Prostate gland (tissue), 2 donors: Measurements from ENCODE around the gene TACC2.

Experiments used
- CTCF ChIP-seq, 4 experiments: fragments of 200-600 bp in 2 of 4; fragments of 450-650 bp in 2 of 4; sonication (generic) in 2 of 4; IDR thresholded peaks; 1 replicate in 3 of 4; 2 replicates in 1 of 4; pipeline ENCODE4 v1.5.1; 2016 to 2019; ENCODE audit warnings: antibody characterized with exemption in 4 of 4, mild to moderate bottlenecking in 2 of 4, moderate library complexity in 2 of 4
- POLR2A ChIP-seq: fragments of 450-650 bp; IDR thresholded peaks from one replicate; pipeline ENCODE4 v1.6.1; 2016; ENCODE audit warnings: antibody characterized with exemption, mild to moderate bottlenecking
- POLR2AphosphoS5 ChIP-seq: sonication (generic); formaldehyde crosslinking; IDR thresholded peaks from one replicate; pipeline ENCODE4 v1.6.1; 2017; ENCODE audit warnings: antibody characterized with exemption

DNA sequence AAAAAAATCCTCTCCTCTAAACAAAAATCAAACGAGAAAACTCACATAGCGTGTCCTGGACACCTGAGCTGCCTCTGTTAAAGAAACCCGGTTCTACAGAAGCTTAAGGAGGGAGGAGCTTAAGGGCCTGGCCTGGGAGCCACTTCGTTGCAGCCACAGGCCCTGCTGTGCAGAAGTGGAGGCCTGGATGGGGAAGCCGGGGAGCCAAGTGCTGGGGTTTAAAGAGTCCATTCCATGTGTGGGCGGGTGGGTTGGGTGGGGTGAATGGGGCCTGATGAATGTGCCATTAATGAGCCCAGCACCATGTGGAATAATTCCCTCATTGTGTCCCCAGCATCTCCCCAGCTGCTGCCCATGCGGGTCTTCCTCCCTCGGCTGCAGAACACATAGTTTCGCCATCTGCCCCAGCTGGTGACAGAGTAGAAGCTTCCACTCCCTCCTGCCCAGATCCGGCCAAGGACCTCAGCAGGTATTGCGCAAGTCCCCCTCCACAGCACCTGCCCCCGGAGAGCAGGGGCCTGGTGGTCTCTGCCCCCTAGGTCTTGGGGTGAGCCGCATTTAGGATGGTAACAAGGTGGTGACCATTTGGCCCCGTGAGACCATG is 154.4 kb downstream of the TACC2 start:
- TF ChIP-seq POLR2A (no peak), CTCF (IDR thresholded peaks at IDR 0.05) (no peak), POLR2AphosphoS5 (no peak)
